ENCODE measurements around the gene YDJC.
A peak's percentile ranks its signal among the peaks of the same experiment; 100 is the strongest.
"Not testable (repeated sequence)": the region's sequence is repeated elsewhere in the genome, so short reads cannot be mapped to it uniquely, and the experiment has no call there.

Gene YDJC

DNA sequence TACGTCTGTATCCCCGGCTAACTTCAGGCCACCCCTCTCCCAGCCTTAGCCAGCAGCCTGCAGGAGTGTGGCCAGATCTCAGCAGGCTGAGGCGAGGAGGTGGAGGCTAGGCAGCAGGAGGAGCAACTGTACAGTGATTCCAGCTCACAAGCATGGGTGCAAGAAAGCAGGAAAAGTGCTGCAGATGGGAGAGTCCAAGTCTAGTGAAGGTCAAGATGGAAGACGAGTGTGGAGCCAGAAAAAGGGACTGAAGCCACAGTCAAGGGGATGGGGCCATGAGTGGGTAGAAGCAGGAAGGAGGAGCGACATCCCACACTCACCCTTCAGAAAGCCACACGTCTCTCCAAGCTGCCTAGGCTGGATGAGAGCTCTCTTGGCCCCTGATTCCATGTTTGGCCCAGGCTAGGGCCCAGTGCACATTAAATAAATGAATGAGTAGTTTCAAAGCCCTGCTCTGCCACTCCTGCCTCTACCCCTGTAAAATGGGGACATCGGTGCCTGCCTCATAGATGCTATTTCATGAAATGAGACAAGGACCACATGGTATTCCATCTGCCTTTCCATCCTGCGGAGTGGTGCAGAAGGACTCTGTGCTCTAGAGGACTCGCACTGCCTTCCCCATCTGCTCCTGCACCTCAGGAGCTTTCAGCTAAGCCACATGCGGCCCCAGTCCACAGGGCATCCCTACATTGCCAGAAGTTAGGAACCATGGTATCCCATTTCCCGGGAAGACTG lies 2.9 kb downstream of the YDJC start:
- Histone ChIP-seq H3K9ac (ENCODE audit: low read length) (no peak overlapping the region), H3K9me3 (ENCODE audit: control insufficient read depth, low read length) (no peaks in the 10 kb centered on the region), H3K36me3 (ENCODE audit: control insufficient read depth, insufficient read depth, low read length, severe bottlenecking) (peaks cover 15% of the 10 kb centered on the region), H3K4me1 (ENCODE audit: control insufficient read depth, insufficient read depth, low read length) (peaks cover 29% of the 10 kb centered on the region), H3K4me3 (ENCODE audit: low read length) (no peak overlapping the region), H3K27me3 (replicated peaks; ENCODE audit: control insufficient read depth, insufficient read depth, low read length) (no peaks in the 10 kb centered on the region)
- DNase-seq (ENCODE audit: low read depth): no peak

DNA sequence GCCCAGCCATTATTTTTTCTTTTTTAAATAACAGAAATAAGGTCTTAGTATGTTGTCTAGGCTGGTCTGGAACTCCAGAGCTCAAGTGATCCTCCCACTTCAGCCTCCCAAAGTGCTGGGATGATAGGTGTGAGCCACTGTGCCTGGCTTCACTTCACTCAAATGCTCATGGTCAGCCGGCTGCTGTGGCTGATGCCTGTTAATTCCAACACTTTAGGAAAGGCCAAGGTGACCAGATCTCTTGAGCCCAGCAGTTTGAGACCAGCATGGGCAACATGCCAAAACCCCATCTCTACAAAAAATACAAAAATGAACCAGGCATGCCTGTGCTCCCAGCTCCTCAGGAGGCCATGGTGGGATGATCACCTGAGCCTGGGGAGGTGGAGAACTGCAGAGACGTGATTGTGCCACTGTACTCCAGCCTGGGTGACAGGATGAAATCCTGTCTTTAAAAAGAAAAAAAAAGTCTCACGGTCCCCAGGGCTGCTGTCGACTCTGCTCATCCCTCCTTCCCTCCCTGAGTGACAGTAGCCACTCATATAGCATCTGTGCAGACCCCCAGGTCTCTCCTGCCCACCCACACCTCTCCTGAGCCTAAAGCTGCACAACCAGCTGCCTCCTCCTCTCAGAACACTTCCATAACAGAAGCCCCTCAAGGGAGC lies 3.6 kb downstream of the YDJC start:
- H3K4me1 ChIP-seq (ENCODE audit: control insufficient read depth, insufficient read depth, low read length): peaks cover 33% of the 10 kb centered on the region
- H3K9me3 ChIP-seq (ENCODE audit: control insufficient read depth, low read length): no peaks in the 10 kb centered on the region
- no peak overlapping the region for H3K4me3 ChIP-seq (ENCODE audit: low read length)
- H3K27me3 ChIP-seq (replicated peaks; ENCODE audit: control insufficient read depth, insufficient read depth, low read length): no peaks in the 10 kb centered on the region
- no peak overlapping the region for H3K9ac ChIP-seq (ENCODE audit: low read length)
- DNase-seq (ENCODE audit: low read depth): no peak
- peaks cover 15% of the 10 kb centered on the region for H3K36me3 ChIP-seq (ENCODE audit: control insufficient read depth, insufficient read depth, low read length, severe bottlenecking)

DNA sequence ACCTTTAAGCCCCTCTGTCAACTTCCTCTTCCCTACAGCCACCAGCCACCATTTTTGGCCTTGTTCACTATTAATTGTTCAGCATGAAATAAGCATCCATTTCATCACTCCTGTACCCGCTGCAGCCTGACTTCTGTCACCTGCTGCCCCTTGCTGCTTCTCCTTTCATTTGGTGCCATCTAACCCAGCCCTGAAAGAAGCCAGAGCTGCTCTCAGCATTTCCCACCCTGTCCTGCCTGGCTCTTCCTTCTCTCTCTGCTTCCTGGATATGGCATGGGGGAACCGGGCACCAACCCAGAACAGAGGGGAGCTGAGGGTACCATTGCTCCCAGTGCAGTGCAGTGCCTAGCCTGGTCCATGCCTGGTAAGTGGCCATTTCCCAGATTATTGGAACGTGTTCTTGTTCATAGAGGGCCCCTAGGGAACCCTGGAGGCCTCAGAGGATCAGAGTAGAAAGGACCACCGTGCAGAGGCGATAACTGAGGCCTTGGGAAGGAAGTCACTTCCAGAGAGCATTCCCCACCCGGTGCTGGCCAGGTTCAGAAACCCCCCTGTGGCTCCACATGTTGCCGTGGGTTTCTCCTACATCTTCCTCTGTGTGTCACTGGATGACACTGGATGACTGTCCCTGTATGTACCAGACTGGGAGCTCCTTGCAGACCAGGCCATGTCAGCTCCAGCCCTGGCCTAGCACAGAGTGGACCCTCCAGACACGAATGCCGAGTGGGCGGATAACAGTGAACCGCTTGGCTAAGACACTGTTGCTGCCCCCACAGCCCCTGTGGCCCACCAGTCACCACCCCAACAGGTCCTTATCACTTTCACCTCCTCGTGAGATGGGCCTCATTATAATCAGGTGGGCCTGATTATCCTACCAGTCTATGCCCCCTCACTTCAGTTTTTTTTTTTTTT lies 4.7 kb downstream of the YDJC start:
- Histone ChIP-seq H3K27me3 (replicated peaks; ENCODE audit: control insufficient read depth, insufficient read depth, low read length) (no peaks in the 10 kb centered on the region), H3K9ac (ENCODE audit: low read length) (no peak overlapping the region), H3K4me1 (ENCODE audit: control insufficient read depth, insufficient read depth, low read length) (peaks cover 37% of the 10 kb centered on the region), H3K4me3 (ENCODE audit: low read length) (no peak overlapping the region), H3K9me3 (ENCODE audit: control insufficient read depth, low read length) (no peaks in the 10 kb centered on the region), H3K36me3 (ENCODE audit: control insufficient read depth, insufficient read depth, low read length, severe bottlenecking) (peaks cover 15% of the 10 kb centered on the region)
- DNase-seq (ENCODE audit: low read depth): no peak

DNA sequence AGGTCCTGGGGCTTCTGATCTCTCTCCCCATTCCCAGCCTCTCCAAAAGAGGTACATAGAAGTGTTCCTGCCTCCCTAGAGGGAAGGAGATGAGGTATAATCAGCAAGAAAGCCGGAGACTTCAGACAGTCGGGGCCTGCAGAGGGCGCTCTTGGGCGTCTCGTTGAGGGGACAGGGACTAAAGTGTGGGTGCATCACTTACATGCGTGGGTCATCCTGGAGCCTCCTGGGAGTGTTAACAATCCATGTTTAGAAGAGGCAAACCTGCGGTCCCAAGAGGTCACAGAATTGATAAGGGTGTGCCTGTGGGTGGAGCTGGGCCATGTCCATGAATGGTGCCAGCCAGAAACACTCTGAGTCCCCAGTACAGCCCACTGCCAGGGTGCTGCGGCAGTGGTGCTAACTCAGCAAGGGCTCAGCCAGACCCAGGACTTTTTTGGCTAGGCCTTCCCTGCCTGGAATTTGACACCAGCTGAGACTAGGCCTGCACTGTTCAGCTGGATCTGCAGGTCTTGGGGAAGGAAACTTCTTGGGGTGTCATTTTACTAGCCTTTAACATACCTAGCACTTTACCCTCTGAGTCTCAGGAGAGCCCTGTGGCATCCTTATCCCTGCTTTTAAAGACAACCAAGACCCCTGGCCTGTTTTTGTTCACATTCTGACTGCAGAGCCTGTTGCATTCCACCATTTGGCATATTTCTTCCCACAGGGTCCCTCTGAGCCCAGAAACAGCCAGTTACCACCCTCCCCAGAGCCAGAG lies 5.5 kb downstream of the YDJC start:
- Histone ChIP-seq H3K27me3 (replicated peaks; ENCODE audit: control insufficient read depth, insufficient read depth, low read length) (no peaks in the 10 kb centered on the region), H3K4me3 (ENCODE audit: low read length) (no peak overlapping the region), H3K9ac (ENCODE audit: low read length) (no peak overlapping the region), H3K36me3 (ENCODE audit: control insufficient read depth, insufficient read depth, low read length, severe bottlenecking) (peaks cover 15% of the 10 kb centered on the region), H3K4me1 (ENCODE audit: control insufficient read depth, insufficient read depth, low read length) (peaks cover 37% of the 10 kb centered on the region), H3K9me3 (ENCODE audit: control insufficient read depth, low read length) (no peaks in the 10 kb centered on the region)
- peak; percentile 50 for DNase-seq (ENCODE audit: low read depth)

DNA sequence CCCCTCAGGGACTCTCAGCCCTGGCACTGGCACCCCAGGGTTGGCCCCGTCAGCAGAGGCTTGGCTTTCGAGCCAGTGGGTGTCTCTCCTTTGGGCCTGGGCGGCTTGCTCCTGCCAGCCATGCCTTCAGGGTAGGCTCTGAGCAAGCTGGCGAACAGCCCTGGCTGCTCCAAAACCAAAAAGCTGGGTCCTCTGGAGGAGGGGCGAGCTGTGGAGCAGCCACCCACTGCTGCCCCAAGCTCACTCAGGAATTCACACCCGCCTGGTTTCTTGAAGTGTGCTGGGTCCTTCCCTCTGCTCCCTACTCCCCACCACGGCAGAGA lies 6.2 kb downstream of the YDJC start:
- H3K36me3 ChIP-seq (ENCODE audit: control insufficient read depth, insufficient read depth, low read length, severe bottlenecking): peaks cover 19% of the 10 kb centered on the region
- no peak for DNase-seq (ENCODE audit: low read depth)

DNA sequence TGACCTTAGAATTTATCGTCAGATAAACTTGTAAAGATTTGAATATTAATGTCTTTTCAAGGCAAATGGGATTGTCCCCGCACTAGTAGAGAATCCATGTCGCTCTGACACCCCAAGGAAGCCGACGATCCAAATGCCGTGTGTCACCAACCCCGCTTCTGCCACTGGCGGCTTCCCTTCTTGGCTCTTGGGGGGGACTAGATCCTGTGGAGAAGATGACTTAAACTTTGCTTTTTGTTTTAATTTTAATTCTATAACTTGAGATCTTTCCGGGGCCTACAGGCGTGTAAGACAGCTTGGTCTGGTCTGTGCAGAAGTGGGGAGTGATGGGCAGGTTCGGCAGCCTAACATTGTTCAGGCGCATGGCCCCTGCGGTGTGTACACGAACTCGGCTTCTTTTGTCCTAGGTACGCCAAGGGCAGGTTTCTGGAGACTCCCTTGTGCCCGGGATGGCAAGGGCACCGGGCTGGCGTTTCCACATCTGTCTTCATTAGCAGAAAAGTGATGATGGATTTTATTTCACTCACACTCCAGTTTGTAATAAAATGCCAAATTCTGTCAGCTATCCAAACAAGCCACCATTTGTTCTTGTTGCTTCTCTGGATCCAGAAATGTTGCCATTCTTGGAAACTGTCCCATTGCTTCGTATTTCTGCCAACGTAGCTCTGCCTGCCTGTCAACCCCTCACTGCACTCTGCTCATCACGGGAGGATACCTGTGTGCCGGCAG lies 6.7 kb downstream of the YDJC start:
- H3K36me3 ChIP-seq (ENCODE audit: control insufficient read depth, insufficient read depth, low read length, severe bottlenecking): peaks cover 19% of the 10 kb centered on the region
- H3K9me3 ChIP-seq (ENCODE audit: control insufficient read depth, low read length): no peaks in the 10 kb centered on the region
- no peaks in the 10 kb centered on the region for H3K27me3 ChIP-seq (replicated peaks; ENCODE audit: control insufficient read depth, insufficient read depth, low read length)
- H3K4me1 ChIP-seq (ENCODE audit: control insufficient read depth, insufficient read depth, low read length): peaks cover 37% of the 10 kb centered on the region
- no peak for DNase-seq (ENCODE audit: low read depth)
- no peak overlapping the region for H3K4me3 ChIP-seq (ENCODE audit: low read length)
- no peak overlapping the region for H3K9ac ChIP-seq (ENCODE audit: low read length)

More for the DNA sequence above, 6.2 kb downstream of the YDJC start:
- H3K9me3 ChIP-seq (ENCODE audit: control insufficient read depth, low read length): no peaks in the 10 kb centered on the region
- no peaks in the 10 kb centered on the region for H3K27me3 ChIP-seq (replicated peaks; ENCODE audit: control insufficient read depth, insufficient read depth, low read length)
- peaks cover 37% of the 10 kb centered on the region for H3K4me1 ChIP-seq (ENCODE audit: control insufficient read depth, insufficient read depth, low read length)
- H3K4me3 ChIP-seq (ENCODE audit: low read length): no peak overlapping the region
- H3K9ac ChIP-seq (ENCODE audit: low read length): no peak overlapping the region

DNA sequence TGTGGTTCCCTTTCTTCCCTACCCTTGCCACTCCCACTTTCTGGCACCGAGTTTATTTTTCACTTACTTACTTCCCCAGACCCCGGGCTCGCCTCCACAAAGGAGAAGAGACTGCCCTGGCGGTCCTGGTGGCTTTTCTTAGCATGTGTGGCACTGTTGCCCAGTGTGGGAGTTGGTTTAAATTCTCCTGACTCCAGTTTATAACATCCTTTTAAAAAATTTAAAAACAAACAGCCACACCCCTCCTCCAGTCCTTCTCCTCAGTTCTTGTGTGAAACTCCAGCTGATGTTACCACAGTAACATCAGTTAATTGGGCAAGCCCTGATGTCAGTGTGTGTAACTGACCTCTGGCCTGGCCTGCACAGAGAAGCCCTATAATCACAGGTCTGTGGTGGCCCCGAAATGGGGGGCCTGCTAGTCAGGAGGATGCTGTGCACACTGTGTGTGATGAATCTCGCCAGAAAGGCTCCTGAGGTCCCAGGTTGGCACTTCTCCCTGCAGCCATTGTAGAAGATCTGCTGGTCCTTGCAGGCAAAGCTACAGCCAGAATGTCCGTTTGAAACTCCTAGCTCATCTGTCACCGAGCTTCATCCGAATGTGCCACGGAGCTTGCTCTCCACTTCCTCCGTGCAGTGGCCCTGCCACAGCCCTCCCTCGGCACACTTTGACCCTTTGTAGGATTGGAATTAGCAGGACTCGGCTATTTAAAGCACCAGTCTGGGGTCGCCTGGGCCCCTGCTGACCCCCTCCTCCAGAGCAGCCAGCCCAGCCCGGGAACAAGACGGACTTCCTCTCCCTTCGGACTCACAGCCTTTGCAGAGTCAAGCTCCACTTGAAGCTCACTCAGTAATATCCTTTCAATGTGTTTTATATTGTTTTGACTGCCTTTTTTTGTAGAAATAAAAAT lies 7.6 kb downstream of the YDJC start:
- Histone ChIP-seq H3K27me3 (replicated peaks; ENCODE audit: control insufficient read depth, insufficient read depth, low read length) (no peaks in the 10 kb centered on the region), H3K9me3 (ENCODE audit: control insufficient read depth, low read length) (no peaks in the 10 kb centered on the region), H3K36me3 (ENCODE audit: control insufficient read depth, insufficient read depth, low read length, severe bottlenecking) (peaks cover 19% of the 10 kb centered on the region), H3K4me3 (ENCODE audit: low read length) (no peak overlapping the region), H3K4me1 (ENCODE audit: control insufficient read depth, insufficient read depth, low read length) (peaks cover 37% of the 10 kb centered on the region), H3K9ac (ENCODE audit: low read length) (no peak overlapping the region)
- peak; percentile 13 for DNase-seq (ENCODE audit: low read depth)

DNA sequence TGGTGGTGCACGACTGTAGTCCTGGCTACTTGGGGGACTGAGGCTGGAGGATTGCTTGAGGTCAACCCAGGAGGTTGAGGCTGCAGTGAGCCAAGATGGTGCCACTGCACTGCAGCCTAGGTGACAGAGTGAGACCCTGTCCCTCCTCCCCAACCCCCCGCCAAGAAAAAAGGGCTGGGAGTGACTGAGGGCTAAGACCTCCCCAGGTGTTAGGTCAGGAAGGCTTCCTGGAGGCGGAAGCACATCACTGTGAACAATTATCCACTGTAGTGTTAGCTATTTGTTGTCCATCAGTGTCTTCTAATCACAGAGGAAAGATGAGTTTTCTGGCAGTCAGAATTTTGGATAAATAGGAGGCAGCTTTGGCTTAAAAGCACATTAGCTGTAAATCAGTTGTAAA lies 8.8 kb downstream of the YDJC start:
- H3K4me3 ChIP-seq (ENCODE audit: low read length): no peak overlapping the region
- no peak for DNase-seq (ENCODE audit: low read depth)
- peaks cover 37% of the 10 kb centered on the region for H3K4me1 ChIP-seq (ENCODE audit: control insufficient read depth, insufficient read depth, low read length)
- no peak overlapping the region for H3K9ac ChIP-seq (ENCODE audit: low read length)
- H3K36me3 ChIP-seq (ENCODE audit: control insufficient read depth, insufficient read depth, low read length, severe bottlenecking): peaks cover 21% of the 10 kb centered on the region
- H3K27me3 ChIP-seq (replicated peaks; ENCODE audit: control insufficient read depth, insufficient read depth, low read length): no peaks in the 10 kb centered on the region
- no peaks in the 10 kb centered on the region for H3K9me3 ChIP-seq (ENCODE audit: control insufficient read depth, low read length)

DNA sequence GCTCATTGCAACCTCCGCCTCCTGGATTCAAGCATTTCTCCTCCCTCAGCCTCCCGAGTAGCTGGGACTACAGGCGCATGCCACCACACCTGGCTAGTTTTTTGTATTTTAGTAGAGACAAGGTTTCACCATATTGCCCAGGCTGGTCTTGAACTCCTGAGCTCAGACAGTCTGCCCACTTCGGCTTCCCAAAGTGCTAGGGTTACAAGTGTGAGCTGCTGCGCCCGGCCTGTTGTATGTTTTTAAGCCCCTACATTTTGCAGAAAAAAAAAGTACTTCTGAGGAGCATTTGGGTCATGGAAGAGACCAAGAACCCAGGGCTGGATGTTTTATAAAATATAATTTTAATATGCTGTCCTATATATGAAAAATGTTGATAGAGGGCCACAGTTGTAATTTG lies 12.5 kb downstream of the YDJC start:
- H3K9me3 ChIP-seq (ENCODE audit: control insufficient read depth, low read length); H3K9ac ChIP-seq (ENCODE audit: low read length); H3K27me3 ChIP-seq (replicated peaks; ENCODE audit: control insufficient read depth, insufficient read depth, low read length); H3K4me3 ChIP-seq (ENCODE audit: low read length); DNase-seq (ENCODE audit: low read depth): not testable (repeated sequence)
- peaks cover 36% of the 10 kb centered on the region for H3K36me3 ChIP-seq (ENCODE audit: control insufficient read depth, insufficient read depth, low read length, severe bottlenecking)
- peaks cover 13% of the 10 kb centered on the region for H3K4me1 ChIP-seq (ENCODE audit: control insufficient read depth, insufficient read depth, low read length)

DNA sequence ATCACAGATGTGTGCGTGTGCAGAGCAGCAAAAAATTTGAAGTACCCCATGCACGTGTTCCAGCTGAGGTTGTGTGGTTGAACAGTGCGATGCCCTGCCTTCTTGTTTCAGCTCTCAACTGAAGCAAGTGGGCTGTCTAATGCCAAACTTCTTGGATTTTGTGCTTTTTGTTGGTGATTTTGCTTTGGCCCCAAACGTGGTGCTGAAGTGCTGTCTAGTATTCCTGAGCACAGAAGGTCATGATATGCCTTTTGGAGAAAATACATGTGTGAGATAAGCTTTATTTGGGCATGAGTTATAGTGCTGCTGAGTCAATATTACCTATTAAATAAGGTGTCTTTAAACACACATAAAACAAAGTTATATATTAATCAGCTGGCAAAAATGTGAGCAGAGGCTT lies 14.1 kb downstream of the YDJC start:
- DNase-seq (ENCODE audit: low read depth): no peak
- Histone ChIP-seq H3K27me3 (replicated peaks; ENCODE audit: control insufficient read depth, insufficient read depth, low read length) (no peaks in the 10 kb centered on the region), H3K4me1 (ENCODE audit: control insufficient read depth, insufficient read depth, low read length) (no peaks in the 10 kb centered on the region), H3K9ac (ENCODE audit: low read length) (no peak overlapping the region), H3K36me3 (ENCODE audit: control insufficient read depth, insufficient read depth, low read length, severe bottlenecking) (peaks cover 51% of the 10 kb centered on the region), H3K9me3 (ENCODE audit: control insufficient read depth, low read length) (no peaks in the 10 kb centered on the region), H3K4me3 (ENCODE audit: low read length) (no peak overlapping the region)
